Hippocampal formation (tissue), 2 donors: ENCODE data around the gene INSIG1.

ENCODE experiments used
- DNase-seq, 2 donors: peaks; one replicate each; lab custom pipeline; 2025; lab: John Stamatoyannopoulos, UW

The INSIG1 gene

GRCh38 chr7:155303039-155303593 is 5.4 kb downstream of the INSIG1 start:
- DNase-seq: no peak

GRCh38 chr7:155303897-155304296 is 6.2 kb downstream of the INSIG1 start:
- no peak for DNase-seq

GRCh38 chr7:155305231-155305904 is 7.7 kb downstream of the INSIG1 start:
- DNase-seq: no peak

DNA sequence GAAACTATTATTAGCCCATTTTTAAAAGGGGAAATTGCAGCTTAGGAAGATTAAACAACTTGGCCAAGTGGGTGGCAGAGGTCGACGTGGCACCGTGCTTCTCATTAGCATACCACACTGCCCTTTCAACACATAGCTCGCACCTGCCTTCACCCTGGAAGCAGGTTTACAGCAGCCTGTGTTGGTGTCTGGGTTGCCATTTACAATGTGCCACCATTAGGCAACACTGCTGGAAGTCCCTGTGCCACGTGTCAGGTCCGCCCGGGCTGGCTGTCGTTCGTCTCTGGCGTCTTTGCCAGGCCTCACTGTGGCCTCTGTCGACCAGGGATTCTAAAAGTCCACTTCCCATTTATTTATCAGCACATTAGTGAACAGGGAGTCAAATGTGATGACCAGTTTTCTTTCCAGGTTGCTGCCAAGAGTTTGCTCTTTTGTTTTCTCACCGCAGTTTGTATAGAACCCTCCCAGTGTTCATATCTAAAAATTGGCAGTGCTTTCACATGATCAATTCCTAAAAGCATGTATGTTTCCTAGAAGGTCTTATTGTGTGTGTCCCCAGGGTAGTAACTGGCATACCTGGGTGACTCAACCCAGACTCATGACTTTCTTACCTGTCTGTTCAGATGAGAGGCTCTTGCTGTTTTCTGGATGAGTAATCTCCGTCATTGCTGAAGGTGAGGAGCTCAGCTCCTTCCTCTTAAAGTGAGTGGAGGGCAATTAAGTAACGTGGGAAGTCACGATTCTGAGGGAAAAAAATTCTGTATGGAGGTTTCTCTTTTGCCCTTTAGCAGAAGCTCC is 9.2 kb downstream of the INSIG1 start:
- DNase-seq: no peak

GRCh38 chr7:155308330-155309020 is 10.8 kb downstream of the INSIG1 start:
- DNase-seq: no peak

GRCh38 chr7:155309021-155309338 is 11.3 kb downstream of the INSIG1 start:
- DNase-seq: no peak

GRCh38 chr7:155310425-155311114 is 12.9 kb downstream of the INSIG1 start:
- no peak for DNase-seq

- DNase-seq: no peak
Observed at GRCh38 chr7:155311826-155312537, 14.3 kb downstream of the INSIG1 start.

DNA sequence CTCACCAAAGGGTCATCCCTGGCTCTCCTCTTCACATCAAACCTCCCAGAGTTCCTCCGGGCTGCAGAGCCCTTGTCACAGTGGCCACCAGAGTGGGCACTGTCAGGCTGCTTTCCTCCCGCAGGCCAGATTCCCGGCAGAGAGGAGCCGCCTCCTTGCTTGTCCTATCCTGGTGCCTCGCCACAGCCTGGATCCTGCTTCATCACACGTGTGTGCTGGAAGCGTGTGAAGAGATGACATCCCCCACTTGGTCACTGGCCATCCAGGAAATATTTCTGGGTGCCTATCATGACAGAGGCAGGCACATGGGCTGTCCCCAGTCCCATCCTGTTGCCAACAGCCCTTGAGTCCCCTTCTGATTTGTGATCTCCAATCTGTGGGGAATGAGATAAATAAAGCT is 15.0 kb downstream of the INSIG1 start:
- no peak for DNase-seq

GRCh38 chr7:155313096-155313495 is 15.4 kb downstream of the INSIG1 start:
- DNase-seq: no peak

DNA sequence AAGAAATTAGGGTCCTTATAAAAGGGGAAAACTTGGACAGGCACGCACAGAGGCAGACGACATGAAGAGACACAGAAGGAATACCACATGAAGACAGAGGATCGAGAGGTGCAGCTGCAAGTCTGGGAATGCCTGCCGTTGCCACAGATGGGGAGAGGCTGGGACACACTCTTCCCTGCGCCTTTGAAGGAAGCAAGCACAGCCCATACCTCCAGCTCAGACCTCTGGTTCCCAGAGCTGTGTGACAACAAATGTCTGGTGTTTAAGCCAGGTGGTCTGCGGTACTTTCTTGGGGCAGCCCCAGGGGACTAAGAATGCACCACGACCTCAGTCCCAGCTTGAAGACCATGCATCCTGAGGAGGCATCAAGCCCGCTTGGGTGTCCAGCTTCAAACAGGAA is 18.3 kb downstream of the INSIG1 start:
- DNase-seq: no peak

- DNase-seq: no peak
Observed at GRCh38 chr7:155316427-155317113, 18.9 kb downstream of the INSIG1 start.

GRCh38 chr7:155317114-155317434 is 19.4 kb downstream of the INSIG1 start:
- no peak for DNase-seq

- DNase-seq: no peak
Observed at GRCh38 chr7:155318245-155318644, 20.6 kb downstream of the INSIG1 start.

DNA sequence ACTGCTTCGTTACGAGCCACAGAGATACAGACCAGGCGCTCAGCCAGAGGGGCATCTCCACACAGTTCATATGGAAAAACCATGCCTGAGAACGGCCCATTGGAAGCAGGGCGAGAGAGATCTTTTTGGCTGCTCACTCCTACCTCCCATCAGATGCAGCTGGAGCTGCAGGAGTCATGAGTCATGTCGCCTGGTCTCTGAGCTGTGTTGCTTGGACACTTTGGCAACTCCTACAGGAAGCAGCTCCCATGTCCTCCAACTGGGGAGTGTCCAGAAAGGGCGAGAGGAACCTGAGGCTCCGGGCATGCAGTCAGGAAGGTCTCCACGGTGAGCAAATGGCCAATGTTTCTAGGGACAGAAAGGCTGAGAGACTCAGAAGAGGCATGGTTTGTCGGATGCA is 24.9 kb downstream of the INSIG1 start:
- no peak for DNase-seq

GRCh38 chr7:155323001-155323638 is 25.4 kb downstream of the INSIG1 start:
- no peak for DNase-seq

- no peak for DNase-seq
Observed at GRCh38 chr7:155324012-155324917, 26.6 kb downstream of the INSIG1 start.

- no peak for DNase-seq
Observed at GRCh38 chr7:155324918-155325235, 27.2 kb downstream of the INSIG1 start.

- no peak for DNase-seq
Observed at GRCh38 chr7:155326385-155326784, 28.7 kb downstream of the INSIG1 start.
